H1 (cell line): Measurements from ENCODE around the gene ATP2B1. TPM values are rescaled to one million over a fixed set of nuclear protein-coding genes. Genes with fewer than 3 reads are reported as not detected.

Experiments
- CTCF ChIA-PET: fragments of 300-600 bp; sonication (Branson Sonifier 250); formaldehyde crosslinking; loops from one replicate; lab custom pipeline; 2021; ENCODE audit not compliant: partially characterized antibody; lab: Charles Lee
- POLR2A ChIA-PET: fragments of 300-600 bp; sonication (Branson Sonifier 250); formaldehyde crosslinking; loops from one replicate; lab custom pipeline; 2021; ENCODE audit warnings: inconsistent platforms; ENCODE audit not compliant: partially characterized antibody; lab: Charles Lee
- DNase-seq, 2 experiments: peaks; one replicate each; pipeline versions ENCODE4 v3.0.0 to v3.0.0-alpha.2; 2010 to 2022; ENCODE audit warnings: low spot score in 2 of 2, low read depth in 1 of 2, mixed read lengths in 1 of 2
- FAIRE-seq: peaks from 2 replicates; lab custom pipeline; 2011; peaks lifted over from hg19 to GRCh38; lab: Jason Lieb, UNC
- H2AFZ ChIP-seq: 2 replicates; pipeline ENCODE4 v1.8.1; 2012; ENCODE audit warnings: low read length, inconsistent platforms
- H2AK5ac ChIP-seq: 2 replicates; pipeline ENCODE4 v1.6.1; 2013; ENCODE audit warnings: low read depth, low read length
- H2BK120ac ChIP-seq: replicated peaks from 2 replicates; pipeline ENCODE3; 2013; ENCODE audit warnings: low read depth, low read length, inconsistent platforms
- H2BK12ac ChIP-seq: 2 replicates; pipeline ENCODE4 v1.6.1; 2013; ENCODE audit warnings: low read depth, low read length
- H2BK15ac ChIP-seq: 2 replicates; pipeline ENCODE4 v1.6.1; 2013; ENCODE audit warnings: low read length
- H2BK20ac ChIP-seq: 2 replicates; pipeline ENCODE4 v1.6.1; 2013; ENCODE audit warnings: low read length
- H2BK5ac ChIP-seq: 2 replicates; pipeline ENCODE4 v1.6.1; 2013; ENCODE audit warnings: low read depth, low read length
- H3K14ac ChIP-seq: 2 replicates; pipeline ENCODE4 v1.6.1; 2013; ENCODE audit warnings: inconsistent platforms; ENCODE audit not compliant: insufficient read length
- H3K18ac ChIP-seq: 2 replicates; pipeline ENCODE4 v1.6.1; 2013; ENCODE audit warnings: low read length; ENCODE audit errors: extremely low read depth
- H3K23ac ChIP-seq: 2 replicates; pipeline ENCODE4 v1.6.1; 2013; ENCODE audit warnings: inconsistent platforms; ENCODE audit not compliant: insufficient read length
- H3K23me2 ChIP-seq: 2 replicates; pipeline ENCODE4 v1.6.1; 2013; ENCODE audit warnings: low read depth, low read length
- H3K27ac ChIP-seq: 2 replicates; pipeline ENCODE4 v1.6.1; 2011; ENCODE audit warnings: low read depth, low read length, inconsistent platforms
- H3K27me3 ChIP-seq, 4 experiments: replicated peaks in 1 of 4; 1 replicate in 1 of 4; 2 replicates in 3 of 4; pipeline versions ENCODE4 v1.6.1 to v1.8.1; 2011 to 2013; ENCODE audit warnings: low read length in 3 of 4, mild to moderate bottlenecking in 3 of 4, inconsistent platforms in 2 of 4, mixed read lengths in 2 of 4, moderate library complexity in 1 of 4; ENCODE audit not compliant: control insufficient read depth in 3 of 4, insufficient read depth in 3 of 4; ENCODE audit errors: extremely low read depth in 1 of 4
- H3K36me3 ChIP-seq, 4 experiments: 2 replicates each; pipeline versions ENCODE4 v1.6.1 to v1.8.1; 2011 to 2013; ENCODE audit warnings: mild to moderate bottlenecking in 4 of 4, low read length in 3 of 4, moderate library complexity in 2 of 4, control low read depth in 1 of 4, inconsistent platforms in 1 of 4; ENCODE audit not compliant: insufficient read depth in 4 of 4, control insufficient read depth in 2 of 4
- H3K4ac ChIP-seq: replicated peaks from 2 replicates; pipeline ENCODE3; 2013; ENCODE audit warnings: low read length, low read depth, mixed read lengths, inconsistent platforms; ENCODE audit not compliant: insufficient read length
- H3K4me1 ChIP-seq, 4 experiments: replicated peaks in 1 of 4; 1 replicate in 1 of 4; 2 replicates in 3 of 4; pipeline versions ENCODE4 v1.6.1 to v1.8.1; 2011 to 2013; ENCODE audit warnings: low read length in 3 of 4, inconsistent platforms in 2 of 4, mixed read lengths in 1 of 4; ENCODE audit not compliant: insufficient read depth in 4 of 4, control insufficient read depth in 3 of 4
- H3K4me2 ChIP-seq, 2 experiments: 2 replicates each; pipeline versions ENCODE4 v1.6.1 to v1.8.1; 2011 to 2013; ENCODE audit warnings: low read depth in 2 of 2, low read length in 2 of 2, control low read depth in 1 of 2, inconsistent platforms in 1 of 2, mild to moderate bottlenecking in 1 of 2; ENCODE audit not compliant: insufficient read depth in 1 of 2
- H3K4me3 ChIP-seq, 4 experiments: fragments of 200-600, 300-600 bp in 1 of 4; sonication (generic), shearing (Covaris generic), sonication (Bioruptor Twin) in 1 of 4; 2 replicates each; pipeline versions ENCODE4 v1.5.1 to v1.8.1; 2011 to 2016; ENCODE audit warnings: low read length in 4 of 4, low read depth in 3 of 4, control low read depth in 2 of 4, inconsistent platforms in 2 of 4, mild to moderate bottlenecking in 2 of 4, mixed read lengths in 1 of 4, moderate library complexity in 1 of 4; ENCODE audit not compliant: insufficient read depth in 2 of 4; ENCODE audit errors: extremely low read depth in 1 of 4
- H3K56ac ChIP-seq: replicated peaks from 2 replicates; pipeline ENCODE3; 2013; ENCODE audit warnings: low read depth, mild to moderate bottlenecking, mixed read lengths, low read length, inconsistent platforms; ENCODE audit not compliant: insufficient read length
- H3K79me1 ChIP-seq: 2 replicates; pipeline ENCODE4 v1.6.1; 2013; ENCODE audit warnings: low read depth, low read length, control low read depth
- H3K79me2 ChIP-seq, 2 experiments: 2 replicates each; pipeline versions ENCODE4 v1.6.1 to v1.8.1; 2012 to 2013; ENCODE audit warnings: low read length in 2 of 2, mild to moderate bottlenecking in 2 of 2, inconsistent platforms in 1 of 2; ENCODE audit not compliant: insufficient read depth in 2 of 2, control insufficient read depth in 1 of 2
- H3K9ac ChIP-seq, 4 experiments: replicated peaks in 1 of 4; 1 replicate in 1 of 4; 2 replicates in 3 of 4; pipeline versions ENCODE4 v1.6.1 to v1.8.1; 2011 to 2013; ENCODE audit warnings: low read depth in 3 of 4, low read length in 3 of 4, control low read depth in 2 of 4, mild to moderate bottlenecking in 2 of 4, moderate library complexity in 2 of 4, inconsistent platforms in 1 of 4; ENCODE audit errors: extremely low read depth in 1 of 4
- H3K9me3 ChIP-seq, 2 experiments: 2 replicates each; pipeline versions ENCODE4 v1.6.1 to v1.8.1; 2012 to 2013; ENCODE audit warnings: mild to moderate bottlenecking in 2 of 2, moderate library complexity in 2 of 2, control low read depth in 1 of 2, inconsistent platforms in 1 of 2, low read depth in 1 of 2, low read length in 1 of 2, mixed read lengths in 1 of 2; ENCODE audit not compliant: insufficient read depth in 2 of 2
- H4K20me1 ChIP-seq, 2 experiments: replicated peaks in 1 of 2; 2 replicates each; pipeline versions ENCODE3 to v1.8.1; 2011 to 2013; ENCODE audit warnings: inconsistent platforms in 2 of 2, low read length in 2 of 2, mild to moderate bottlenecking in 1 of 2; ENCODE audit not compliant: insufficient read depth in 2 of 2, control insufficient read depth in 1 of 2
- H4K5ac ChIP-seq: 2 replicates; pipeline ENCODE4 v1.6.1; 2013; ENCODE audit warnings: low read length, low read depth, mixed read lengths, inconsistent platforms; ENCODE audit not compliant: insufficient read length
- H4K8ac ChIP-seq: 2 replicates; pipeline ENCODE4 v1.8.0; 2013; ENCODE audit warnings: mild to moderate bottlenecking, moderate library complexity, low read length, inconsistent platforms; ENCODE audit not compliant: insufficient read depth; ENCODE audit errors: extremely low read depth
- H4K91ac ChIP-seq: replicated peaks from 2 replicates; pipeline ENCODE3; 2013; ENCODE audit warnings: low read length, mixed read lengths, inconsistent platforms; ENCODE audit not compliant: insufficient read length
- GABPA ChIP-seq: IDR thresholded peaks from 2 replicates; pipeline ENCODE4 v1.6.1; 2011; ENCODE audit warnings: mild to moderate bottlenecking, low read length, moderate library complexity, borderline replicate concordance; ENCODE audit not compliant: insufficient read depth
- WGBS, 2 experiments: shearing (Covaris generic) in 1 of 2; methylation state at CpG; one replicate each; pipeline versions ENCODE4 v1.1.6 to v1.1.7; 2013 to 2015; ENCODE audit warnings: low lambda C conversion rate in 2 of 2, mixed read lengths in 2 of 2, inconsistent platforms in 1 of 2, low coverage in 1 of 2, missing lambda C conversion rate in 1 of 2; ENCODE audit not compliant: insufficient replicate concordance in 2 of 2, insufficient coverage in 1 of 2, insufficient read length in 1 of 2; ENCODE audit errors: extremely low coverage in 1 of 2, missing lambda C conversion rate in 1 of 2; 5-methylcytosine and 5-hydroxymethylcytosine counted together
- polyA plus RNA-seq, 7 experiments: library from polyadenylated mRNA; depleted of rRNA in 3 of 7; stranded (reverse) in 5 of 7; unstranded in 2 of 7; fragments of >200 nt in 5 of 7; fragments of 200-250 nt in 2 of 7; gene quantifications; 1 replicate in 5 of 7; 2 replicates in 1 of 7; 4 replicates in 1 of 7; pipeline versions ENCODE4 v1.2.1 to v1.2.3, GENCODE V29; 2011 to 2013; ENCODE audit warnings: missing spikeins in 2 of 7, mixed read lengths in 2 of 7
- total RNA-seq: library from RNA; stranded (reverse); fragmentation: NEBNext Ultra II Directional; extraction: Animal tissue kit (Norgen Biotek cat#: 25700); gene quantifications from 2 replicates; pipeline ENCODE4 v1.2.1, GENCODE V29; 2021

Gene ATP2B1
- total and polyA plus RNA-seq, 2 of the 8 experiments (the other 6 are each of a cell fraction or from before 2014, with no cell fraction given), result 4.3 to 32.0 TPM

DNA sequence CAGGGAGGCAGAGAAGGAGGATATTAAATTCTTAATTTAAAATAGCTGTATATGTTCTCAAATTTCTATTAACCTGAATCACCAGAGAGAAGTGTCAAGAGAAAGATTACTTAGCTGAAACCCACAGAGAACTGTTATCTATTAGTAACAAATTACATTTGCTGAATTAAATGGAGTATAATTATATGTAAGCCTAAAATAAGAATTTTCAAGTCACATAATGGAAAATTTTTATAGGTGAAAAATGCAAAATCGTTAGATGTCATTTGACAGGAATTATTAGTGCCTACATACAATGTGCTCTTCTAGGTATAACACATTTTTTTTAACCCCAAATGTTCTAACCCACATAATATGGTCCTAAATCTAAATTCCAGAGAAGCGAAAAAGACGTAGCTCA is 4.1 kb upstream of the ATP2B1 start:
- no peak overlapping the region for H3K14ac ChIP-seq
- no peak overlapping the region for H3K27ac ChIP-seq
- H2BK20ac ChIP-seq, result no peak overlapping the region
- H2AK5ac ChIP-seq, result no peak overlapping the region
- H3K9ac ChIP-seq, result no peak overlapping the region
- H3K9me3 ChIP-seq, result peaks cover 3 to 12% of the 10 kb centered on the region in 2 experiments; a peak in 3 of 4 replicates
- no peaks in the 10 kb centered on the region for H3K79me1 ChIP-seq
- H2AFZ ChIP-seq, result no peak overlapping the region
- TF ChIP-seq GABPA, result no peak
- H4K91ac ChIP-seq, result no peak overlapping the region
- H2BK12ac ChIP-seq, result no peak overlapping the region
- no peaks in the 10 kb centered on the region; a peak in 1 of 8 replicates for H3K36me3 ChIP-seq
- no peak overlapping the region for H2BK5ac ChIP-seq
- peaks cover under 1 to 1% of the 10 kb centered on the region in 2 experiments for H4K20me1 ChIP-seq
- no peak overlapping the region for H3K18ac ChIP-seq
- POLR2A ChIA-PET, result no interaction called here
- H3K4me2 ChIP-seq, result no peak overlapping the region
- peaks cover 11% of the 10 kb centered on the region; the same call in 1 of the 2 replicates for H3K23me2 ChIP-seq
- peaks cover 0 to 10% (median 0%) of the 10 kb centered on the region in 4 experiments; a peak in 2 of 7 replicates for H3K27me3 ChIP-seq
- H3K4me1 ChIP-seq, result no peaks in the 10 kb centered on the region
- no peaks in the 10 kb centered on the region for H3K79me2 ChIP-seq
- CTCF ChIA-PET, result no interaction called here
- DNase-seq (no peak), FAIRE-seq (no peak)
- WGBS, 2 experiments, result 90% methylated on average over 3 of the region's 3 CpGs; no CpG with 5 or more reads in 1 of the 2 experiments
- H2BK15ac ChIP-seq, result no peak overlapping the region
- no peak overlapping the region for H3K56ac ChIP-seq
- H4K8ac ChIP-seq, result no peak overlapping the region
- no peak overlapping the region for H2BK120ac ChIP-seq
- H4K5ac ChIP-seq, result no peak overlapping the region
- H3K23ac ChIP-seq, result no peak overlapping the region
- H3K4ac ChIP-seq, result no peak overlapping the region
- no peak overlapping the region for H3K4me3 ChIP-seq
